ENCODE data around the gene PDLIM1.
"Not testable (repeated sequence)": the region's sequence is repeated elsewhere in the genome, so short reads cannot be mapped to it uniquely, and the experiment has no call there.

The PDLIM1 gene

DNA sequence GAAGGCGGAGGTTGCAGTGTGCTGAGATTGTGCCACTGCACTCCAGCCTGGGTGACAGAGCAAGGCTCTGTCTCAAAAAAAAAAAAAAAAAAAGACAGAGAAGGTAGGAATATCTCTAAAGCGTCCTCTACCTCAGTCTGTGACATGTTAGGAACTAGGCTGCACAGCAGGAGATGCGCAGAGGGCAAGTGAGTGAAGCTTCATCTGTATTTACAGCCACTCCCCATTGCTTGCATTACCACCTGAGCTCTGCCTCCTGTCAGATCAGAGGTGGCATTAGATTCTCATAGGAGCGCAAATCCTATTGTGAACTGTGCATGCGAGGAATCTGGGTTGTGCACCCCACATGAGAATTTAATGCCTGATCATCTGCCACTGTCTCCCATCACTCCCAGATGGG lies 87.9 kb downstream of the PDLIM1 start:
- not testable (repeated sequence) for DNase-seq (ENCODE audit: low read depth)

GRCh38 chr10:95201736-95202135 lies 89.1 kb downstream of the PDLIM1 start:
- DNase-seq (ENCODE audit: low read depth) = peak; percentile 89

GRCh38 chr10:95196046-95196445 lies 94.8 kb downstream of the PDLIM1 start:
- DNase-seq (ENCODE audit: low read depth) = no peak

- no peak for DNase-seq (ENCODE audit: low read depth)
Observed at GRCh38 chr10:95193944-95194343, 96.9 kb downstream of the PDLIM1 start, which contains the start of gene ACSM6. Gene ACSM6, plus strand, starts transcription at chr10:95194238. Its CDS starts 248 bp downstream, at chr10:95194486.

DNA sequence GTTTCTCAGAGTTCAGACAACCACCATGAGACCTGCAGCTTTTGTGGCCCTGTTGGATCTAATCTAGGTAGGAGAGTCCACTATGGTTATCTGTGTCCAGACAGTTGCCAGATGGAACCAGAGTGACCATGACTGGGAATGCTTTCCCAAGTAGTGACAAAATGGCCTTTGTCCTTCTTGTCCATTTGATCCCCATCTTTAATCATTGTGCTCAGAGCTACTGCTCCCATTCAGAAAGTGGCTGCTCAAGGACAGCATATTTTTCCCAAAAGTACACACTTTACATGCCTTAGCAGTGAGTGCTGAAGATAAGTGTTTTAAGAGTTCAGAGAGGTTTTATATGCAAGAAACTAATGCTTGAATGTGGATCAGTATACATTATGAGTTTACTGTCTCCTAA lies 102.2 kb downstream of the PDLIM1 start:
- DNase-seq (ENCODE audit: low read depth) = no peak

GRCh38 chr10:95187617-95188016 lies 103.2 kb downstream of the PDLIM1 start:
- DNase-seq (ENCODE audit: low read depth) = no peak
